GM12874 (cell line): ENCODE results near the gene LARP1.

Source experiments
- CTCF ChIP-seq: IDR thresholded peaks from 2 replicates; pipeline ENCODE4 v1.5.1; 2011; ENCODE audit warnings: low read depth, mild to moderate bottlenecking, control low read depth, low read length, moderate library complexity; ENCODE audit not compliant: insufficient read depth

The LARP1 gene

GRCh38 chr5:154740957-154741356, 14.2 kb upstream of the LARP1 start:
- no peak for TF ChIP-seq CTCF

GRCh38 chr5:154741415-154741814, 13.8 kb upstream of the LARP1 start:
- no peak for TF ChIP-seq CTCF

GRCh38 chr5:154743812-154744211, 11.4 kb upstream of the LARP1 start:
- no peak for TF ChIP-seq CTCF

- no peak for TF ChIP-seq CTCF
These were observed 9.8 kb upstream of the LARP1 start for GRCh38 chr5:154745349-154745748.

DNA sequence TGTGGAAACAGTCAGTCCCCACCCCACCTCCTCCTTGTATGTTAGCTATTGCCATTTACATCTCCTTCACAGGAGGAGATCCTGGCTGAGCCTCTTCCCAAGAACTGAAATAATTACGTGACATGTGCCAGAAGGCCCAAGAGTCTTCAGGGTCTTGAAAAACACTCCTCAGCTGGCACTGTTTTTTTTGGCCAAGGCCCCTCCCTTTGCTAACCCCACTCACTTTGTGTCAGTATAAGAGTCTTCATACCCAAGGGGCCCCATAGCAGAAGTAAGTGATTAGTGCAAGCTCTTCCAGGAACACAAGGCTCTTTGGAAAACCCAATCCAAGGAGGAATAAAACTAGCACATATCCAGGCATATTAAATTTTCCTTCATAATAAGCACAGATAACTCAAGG, 5.7 kb upstream of the LARP1 start:
- no peak for TF ChIP-seq CTCF

DNA sequence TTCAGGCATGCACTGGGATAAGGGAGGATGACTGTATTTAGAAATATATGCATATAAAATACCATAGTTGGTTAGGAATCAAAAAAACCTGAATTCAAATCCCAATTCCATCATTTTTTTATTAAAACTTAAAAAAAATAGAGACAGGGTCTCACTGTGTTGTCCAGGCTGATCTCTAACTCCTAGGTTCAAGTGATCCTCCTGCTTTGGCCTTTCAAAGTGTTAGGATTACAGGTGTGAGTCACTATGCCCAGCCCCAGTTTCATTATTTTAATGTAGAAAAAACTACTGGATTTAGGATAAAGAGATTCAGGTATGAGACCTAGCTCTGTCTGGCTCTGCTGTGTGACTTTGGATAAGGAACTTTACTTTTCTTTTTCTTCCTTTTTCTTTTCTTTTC, 3.3 kb upstream of the LARP1 start:
- TF ChIP-seq CTCF = no peak

DNA sequence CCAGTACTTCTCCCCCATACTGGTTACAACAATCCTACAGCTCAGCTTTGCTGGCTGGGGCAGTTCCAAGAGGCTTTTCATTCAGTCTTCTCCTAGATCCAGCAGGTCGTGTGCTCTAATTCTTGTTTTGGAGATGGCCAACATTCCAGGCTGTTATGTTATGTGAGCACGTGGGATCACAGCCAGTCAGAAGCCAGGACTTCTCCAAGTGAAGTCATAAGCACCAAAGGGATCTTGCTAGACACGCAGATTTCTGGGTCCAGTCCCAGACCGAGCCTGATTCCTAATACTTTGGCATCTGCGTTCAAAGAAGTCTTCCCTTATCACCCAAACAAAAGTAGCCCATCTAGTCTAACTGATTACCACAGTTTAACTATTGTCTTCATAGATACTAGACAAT, 1.4 kb upstream of the LARP1 start:
- TF ChIP-seq CTCF = no peak
